IMR-90 (cell line): ENCODE data around the gene PARD3. TPM values are rescaled to one million over a fixed set of nuclear protein-coding genes. Genes with fewer than 3 reads are reported as not detected.

Experiments
- ATAC-seq: fragments of 200-7000 bp; cut with Tn5 transposase; 2 replicates; pipeline ENCODE4 v1.9.1; 2020; ENCODE audit warnings: low read depth, mild to moderate bottlenecking, moderate library complexity
- BruUV-seq: library from RNA; stranded (reverse); fragments of 400-500 nt; replicated peaks from 2 replicates; lab custom pipeline; 2021; lab: Mats Ljungman, UMichigan
- CTCF ChIA-PET: fragments of 300-600 bp; formaldehyde crosslinking; extraction: SDS; loops from one replicate; lab custom pipeline; 2021; ENCODE audit warnings: antibody characterized with exemption; lab: Yijun Ruan, JAX
- POLR2A ChIA-PET: fragments of 300-600 bp; sonication (Branson Sonifier 250); formaldehyde crosslinking; loops from one replicate; lab custom pipeline; 2022; ENCODE audit warnings: antibody characterized with exemption; ENCODE audit not compliant: unreplicated experiment; lab: Charles Lee
- DNase-seq: peaks from one replicate; pipeline ENCODE4 v3.0.0; 2013
- H2AFZ ChIP-seq: replicated peaks from 2 replicates; pipeline ENCODE3; 2013; ENCODE audit warnings: low read length, mild to moderate bottlenecking; ENCODE audit not compliant: poor library complexity
- H2AK5ac ChIP-seq: 2 replicates; pipeline ENCODE4 v1.6.1; 2013; ENCODE audit warnings: low read depth, low read length, inconsistent platforms
- H2AK9ac ChIP-seq: replicated peaks from 2 replicates; pipeline ENCODE3; 2013; ENCODE audit warnings: mild to moderate bottlenecking, low read depth, low read length, moderate library complexity; ENCODE audit not compliant: poor library complexity
- H2BK120ac ChIP-seq: 2 replicates; pipeline ENCODE4 v1.6.1; 2013; ENCODE audit warnings: low read depth, low read length, inconsistent platforms
- H2BK15ac ChIP-seq: 3 replicates; pipeline ENCODE4 v1.6.1; 2013; ENCODE audit warnings: low read depth, low read length, inconsistent platforms
- H2BK20ac ChIP-seq: 2 replicates; pipeline ENCODE4 v1.6.1; 2013; ENCODE audit warnings: low read depth, mild to moderate bottlenecking, inconsistent platforms, low read length, moderate library complexity
- H2BK5ac ChIP-seq: 2 replicates; pipeline ENCODE4 v1.6.1; 2013; ENCODE audit warnings: mild to moderate bottlenecking, low read depth, low read length, inconsistent platforms; ENCODE audit not compliant: poor library complexity, severe bottlenecking
- H3K14ac ChIP-seq: replicated peaks from 2 replicates; pipeline ENCODE4 v1.6.1; 2013; ENCODE audit warnings: low read depth, low read length, inconsistent platforms
- H3K18ac ChIP-seq: 2 replicates; pipeline ENCODE4 v1.6.1; 2013; ENCODE audit warnings: low read depth, low read length, control low read depth
- H3K23ac ChIP-seq: 2 replicates; pipeline ENCODE4 v1.6.1; 2013; ENCODE audit warnings: low read depth, low read length, inconsistent platforms
- H3K27ac ChIP-seq: 2 replicates; pipeline ENCODE4 v1.5.1; 2013; ENCODE audit warnings: mild to moderate bottlenecking, control low read depth, low read length; ENCODE audit not compliant: insufficient read depth
- H3K27me3 ChIP-seq: 2 replicates; pipeline ENCODE4 v1.6.1; 2013; ENCODE audit warnings: low read length; ENCODE audit not compliant: control insufficient read depth, insufficient read depth
- H3K36me3 ChIP-seq: 2 replicates; pipeline ENCODE4 v1.6.1; 2013; ENCODE audit warnings: low read length, mixed read lengths; ENCODE audit not compliant: control insufficient read depth, insufficient read depth
- H3K4ac ChIP-seq: 2 replicates; pipeline ENCODE4 v1.6.1; 2013; ENCODE audit warnings: low read depth, low read length, inconsistent platforms
- H3K4me1 ChIP-seq: 2 replicates; pipeline ENCODE4 v1.6.1; 2013; ENCODE audit warnings: low read length, mixed read lengths; ENCODE audit not compliant: control insufficient read depth, insufficient read depth
- H3K4me2 ChIP-seq: 2 replicates; pipeline ENCODE4 v1.6.1; 2013; ENCODE audit warnings: low read depth, mild to moderate bottlenecking, control low read depth, low read length, moderate library complexity
- H3K4me3 ChIP-seq: 2 replicates; pipeline ENCODE4 v1.5.1; 2013; ENCODE audit warnings: low read depth, mild to moderate bottlenecking, control low read depth, low read length, moderate library complexity; ENCODE audit not compliant: insufficient read depth
- H3K56ac ChIP-seq: 2 replicates; pipeline ENCODE4 v1.6.1; 2013; ENCODE audit warnings: low read length, inconsistent platforms; ENCODE audit not compliant: insufficient read depth; ENCODE audit errors: extremely low read depth
- H3K79me1 ChIP-seq, 2 experiments: 2 replicates each; pipeline ENCODE4 v1.6.1; 2013; ENCODE audit warnings: low read length in 2 of 2, inconsistent platforms in 1 of 2, low read depth in 1 of 2
- H3K9ac ChIP-seq: 2 replicates; pipeline ENCODE4 v1.6.1; 2013; ENCODE audit warnings: low read depth, low read length, control low read depth
- H3K9me1 ChIP-seq: 2 replicates; pipeline ENCODE4 v1.6.1; 2013; ENCODE audit warnings: low read length, inconsistent platforms; ENCODE audit not compliant: insufficient read depth
- H3K9me3 ChIP-seq: 2 replicates; pipeline ENCODE4 v1.6.1; 2013; ENCODE audit warnings: low read length; ENCODE audit not compliant: control insufficient read depth, insufficient read depth
- H4K20me1 ChIP-seq: 2 replicates; pipeline ENCODE4 v1.6.1; 2013; ENCODE audit warnings: low read length, inconsistent platforms; ENCODE audit not compliant: insufficient read depth
- H4K5ac ChIP-seq: 2 replicates; pipeline ENCODE4 v1.6.1; 2013; ENCODE audit warnings: mild to moderate bottlenecking, low read depth, low read length, control low read depth
- H4K8ac ChIP-seq, 2 experiments: 2 replicates each; pipeline ENCODE4 v1.6.1; 2013; ENCODE audit warnings: low read depth in 2 of 2, low read length in 2 of 2, control low read depth in 1 of 2, inconsistent platforms in 1 of 2
- H4K91ac ChIP-seq: 2 replicates; pipeline ENCODE4 v1.6.1; 2013; ENCODE audit warnings: low read depth, low read length, inconsistent platforms; ENCODE audit not compliant: insufficient read depth
- FOS ChIP-seq: fragments of 150-350 bp; IDR thresholded peaks from 2 replicates; pipeline ENCODE4 v1.6.1; 2016; ENCODE audit warnings: low read depth, low read length
- WGBS, 2 experiments: methylation state at CpG; one replicate each; pipeline versions ENCODE4 v1.1.5 to v1.1.7; 2013; ENCODE audit warnings: missing lambda C conversion rate in 2 of 2; ENCODE audit not compliant: insufficient read length in 1 of 2; ENCODE audit errors: extremely low coverage in 2 of 2; 5-methylcytosine and 5-hydroxymethylcytosine counted together
- dilution Hi-C: fragments of 300-500 bp; cut with HindIII; formaldehyde crosslinking; loops from one replicate; pipeline ENCODE4 v1.14.3; 2018; ENCODE audit warnings: low sequenced_read_pairs; ENCODE audit not compliant: unreplicated experiment
- in situ Hi-C: fragments of 300-500 bp; cut with MboI; formaldehyde crosslinking; loops from 3 replicates; pipeline ENCODE4 v1.14.3; 2019; ENCODE audit warnings: low sequenced_read_pairs, inconsistent platforms, mixed read lengths
- intact Hi-C: fragments of 100-400 bp; cut with micrococcal nuclease; formaldehyde crosslinking; loops from 2 replicates; pipeline ENCODE4 v1.10.0; 2022
- polyA plus RNA-seq, 3 experiments: library from polyadenylated mRNA; depleted of rRNA; stranded (reverse); fragments of >200 nt; gene quantifications; 2 replicates each; pipeline ENCODE4 v1.2.3, GENCODE V29; 2012; ENCODE audit warnings: low replicate concordance in 1 of 3
- total RNA-seq: library from RNA; depleted of rRNA; stranded (reverse); fragments of >200 nt; gene quantifications from 2 replicates; pipeline ENCODE4 v1.2.3, GENCODE V29; 2012

The PARD3 gene
- total and polyA plus RNA-seq, 2 of the 4 experiments (the other 2 are of a cell fraction) = 14.6 to 37.5 TPM

- ATAC-seq (no peak), DNase-seq (no peak)
- intact Hi-C loops (no loop called here), in situ Hi-C loops (no loop called here), dilution Hi-C loops (no loop called here)
- no peak overlapping the region for H2AFZ ChIP-seq
- H3K4me3 ChIP-seq = no peak overlapping the region
- no peak overlapping the region for H2AK9ac ChIP-seq
- H2BK5ac ChIP-seq = no peak overlapping the region
- ChIA-PET CTCF (interaction anchor here (0.5 kb wide), 1 partner anchor 539 kb away, joined by 4 read pairs; no protein-coding TSS in a partner anchor), POLR2A (no interaction called here)
- H3K14ac ChIP-seq = no peak overlapping the region
- no peak overlapping the region for H3K18ac ChIP-seq
- H4K5ac ChIP-seq = no peak overlapping the region
- H3K27ac ChIP-seq = no peak overlapping the region
- H3K79me1 ChIP-seq = no peaks in the 10 kb centered on the region
- no peak overlapping the region for H4K91ac ChIP-seq
- H2BK15ac ChIP-seq = no peak overlapping the region
- H3K36me3 ChIP-seq = no peaks in the 10 kb centered on the region
- H3K56ac ChIP-seq = no peak overlapping the region
- no peak overlapping the region for H2BK120ac ChIP-seq
- no peaks in the 10 kb centered on the region for H3K9me3 ChIP-seq
- H2BK20ac ChIP-seq = no peak overlapping the region
- H2AK5ac ChIP-seq = no peak overlapping the region
- no peak overlapping the region for H3K4me2 ChIP-seq
- H4K20me1 ChIP-seq = no peaks in the 10 kb centered on the region
- TF ChIP-seq FOS = no peak
- H4K8ac ChIP-seq = no peak overlapping the region
- no TSS peak for BruUV-seq
- H3K4me1 ChIP-seq = no peaks in the 10 kb centered on the region
- H3K9ac ChIP-seq = no peak overlapping the region
- no peaks in the 10 kb centered on the region for H3K9me1 ChIP-seq
- WGBS, 2 experiments = no CpG with 5 or more reads among the region's 4 CpGs
- no peaks in the 10 kb centered on the region for H3K27me3 ChIP-seq
- H3K4ac ChIP-seq = no peak overlapping the region
- no peak overlapping the region for H3K23ac ChIP-seq
Observed at GRCh38 chr10:34168439-34168838, 646.7 kb downstream of the PARD3 start.
